Neural crest cell (in vitro differentiated cells): ENCODE data around the gene ERG. TPM values are rescaled to one million over a fixed set of nuclear protein-coding genes. Genes with fewer than 3 reads are reported as not detected.

Experiments used
- DNase-seq: peaks from one replicate; pipeline ENCODE4 v3.0.0; 2021; ENCODE audit warnings: low read depth, mixed read lengths, low spot score
- H3K27ac Mint-ChIP-seq: one replicate; pipeline ENCODE4 v1.8.0; 2021; ENCODE audit warnings: mild to moderate bottlenecking, mixed read lengths; ENCODE audit not compliant: unreplicated experiment
- H3K27me3 Mint-ChIP-seq: 2 replicates; pipeline ENCODE4 v1.8.0; 2021; ENCODE audit warnings: low read depth, mild to moderate bottlenecking, mixed read lengths
- H3K36me3 Mint-ChIP-seq: 2 replicates; pipeline ENCODE4 v1.8.0; 2021; ENCODE audit warnings: low read depth, mild to moderate bottlenecking, mixed read lengths
- H3K4me1 Mint-ChIP-seq: 2 replicates; pipeline ENCODE4 v1.8.0; 2021; ENCODE audit warnings: mixed read lengths
- H3K4me3 Mint-ChIP-seq: one replicate; pipeline ENCODE4 v1.8.0; 2021; ENCODE audit warnings: mild to moderate bottlenecking, mixed read lengths
- H3K9me3 Mint-ChIP-seq: 2 replicates; pipeline ENCODE4 v1.8.0; 2021; ENCODE audit warnings: mixed read lengths
- total RNA-seq: library from RNA; stranded (reverse); gene quantifications from 2 replicates; pipeline ENCODE4 v1.2.1, GENCODE V29; 2021
- TF ChIP-seq, protein P1 (sequence below): fragments of 200-600 bp; sonication (generic); conservative IDR thresholded peaks from 2 replicates; pipeline ENCODE4 v1.5.0; 2021; ENCODE audit warnings: antibody characterized with exemption, mild to moderate bottlenecking

The ERG gene
- total RNA-seq, 1 donor from 2014 or later = 0.19 TPM

DNA sequence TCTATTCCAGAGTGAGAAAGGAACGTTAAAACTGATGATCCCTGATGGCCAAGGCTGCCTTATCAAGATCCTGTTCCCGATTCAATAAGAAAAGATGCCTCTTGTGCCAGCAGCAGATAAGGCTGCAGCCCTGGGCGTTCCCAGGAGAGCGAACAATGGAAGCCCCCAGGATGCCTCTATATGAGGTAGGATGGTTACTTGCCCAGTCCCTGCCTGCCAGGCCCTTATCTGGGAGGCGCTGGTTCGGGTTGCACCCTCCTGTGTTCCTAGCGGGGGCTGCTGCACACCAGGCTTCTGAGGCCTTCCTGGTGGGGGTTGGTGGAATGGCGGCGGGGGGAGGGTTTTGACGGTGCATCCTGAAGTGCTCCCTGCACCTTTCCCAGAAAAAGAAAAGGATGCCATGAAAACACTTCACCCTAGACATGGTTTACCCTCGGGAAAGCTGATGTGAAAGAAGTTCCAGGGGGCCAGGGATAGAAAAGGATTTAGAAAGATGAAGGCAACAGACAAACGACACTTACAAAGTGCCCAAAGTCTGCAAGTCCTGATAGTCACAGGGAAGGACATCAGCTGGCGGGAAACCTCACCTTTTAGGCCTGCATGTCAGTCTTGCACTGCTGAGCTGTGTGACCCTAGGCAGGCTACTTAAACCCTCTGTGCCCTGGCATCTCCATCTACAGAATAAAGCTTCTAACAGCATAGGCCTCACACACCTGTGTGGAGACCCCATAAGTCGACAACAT is 141.2 kb downstream of the ERG start:
- peaks cover 23% of the 10 kb centered on the region for H3K27me3 Mint-ChIP-seq
- DNase-seq = no peak

DNA sequence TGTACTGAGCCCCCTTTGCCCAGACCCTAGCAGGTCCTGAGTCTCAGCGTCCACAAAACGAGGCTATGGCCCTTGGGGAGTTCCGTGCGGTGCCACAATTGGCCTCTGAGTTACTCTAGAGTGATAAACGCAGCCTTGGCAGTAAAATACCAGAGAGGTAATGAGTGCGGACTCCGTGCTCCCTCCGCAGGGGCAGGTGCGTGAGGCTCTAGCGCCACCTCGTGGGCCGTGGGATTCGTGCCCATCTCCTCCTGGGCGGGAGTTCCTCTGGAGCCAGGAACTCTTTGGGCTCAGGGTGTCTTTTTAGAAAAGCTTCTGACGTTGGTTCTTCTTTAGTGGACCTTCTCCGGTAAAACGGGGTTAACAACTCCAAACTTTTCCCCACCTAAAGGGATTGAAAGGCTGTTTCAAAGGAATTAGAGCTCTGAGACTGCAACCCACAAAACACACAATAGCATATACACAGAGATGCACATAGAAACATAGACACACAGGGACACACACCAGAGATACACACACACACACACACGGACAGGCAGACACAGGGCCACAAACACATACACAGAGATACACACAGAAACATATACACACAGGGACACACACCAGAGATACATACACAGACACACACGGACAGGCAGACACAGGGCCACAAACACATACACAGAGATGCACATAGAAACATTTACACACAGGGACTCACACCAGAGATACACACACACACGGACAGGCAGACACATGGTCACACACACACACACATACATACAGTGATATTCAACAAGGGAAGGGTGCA is 142.1 kb downstream of the ERG start:
- TF ChIP-seq, protein P1, sequence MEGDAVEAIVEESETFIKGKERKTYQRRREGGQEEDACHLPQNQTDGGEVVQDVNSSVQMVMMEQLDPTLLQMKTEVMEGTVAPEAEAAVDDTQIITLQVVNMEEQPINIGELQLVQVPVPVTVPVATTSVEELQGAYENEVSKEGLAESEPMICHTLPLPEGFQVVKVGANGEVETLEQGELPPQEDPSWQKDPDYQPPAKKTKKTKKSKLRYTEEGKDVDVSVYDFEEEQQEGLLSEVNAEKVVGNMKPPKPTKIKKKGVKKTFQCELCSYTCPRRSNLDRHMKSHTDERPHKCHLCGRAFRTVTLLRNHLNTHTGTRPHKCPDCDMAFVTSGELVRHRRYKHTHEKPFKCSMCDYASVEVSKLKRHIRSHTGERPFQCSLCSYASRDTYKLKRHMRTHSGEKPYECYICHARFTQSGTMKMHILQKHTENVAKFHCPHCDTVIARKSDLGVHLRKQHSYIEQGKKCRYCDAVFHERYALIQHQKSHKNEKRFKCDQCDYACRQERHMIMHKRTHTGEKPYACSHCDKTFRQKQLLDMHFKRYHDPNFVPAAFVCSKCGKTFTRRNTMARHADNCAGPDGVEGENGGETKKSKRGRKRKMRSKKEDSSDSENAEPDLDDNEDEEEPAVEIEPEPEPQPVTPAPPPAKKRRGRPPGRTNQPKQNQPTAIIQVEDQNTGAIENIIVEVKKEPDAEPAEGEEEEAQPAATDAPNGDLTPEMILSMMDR = peak; percentile 98
- Mint-ChIP-seq H3K4me1 (peaks cover 14% of the 10 kb centered on the region), H3K9me3 (no peaks in the 10 kb centered on the region), H3K27ac (peak overlapping the region; percentile 29), H3K4me3 (no peak overlapping the region), H3K27me3 (peaks cover 22% of the 10 kb centered on the region), H3K36me3 (no peaks in the 10 kb centered on the region)
- DNase-seq = peak; percentile 86

More for the DNA sequence above, 141.2 kb downstream of the ERG start:
- TF ChIP-seq, protein P1 = no peak
- H3K4me1 Mint-ChIP-seq = peaks cover 6% of the 10 kb centered on the region
- no peak overlapping the region for H3K27ac Mint-ChIP-seq
- H3K36me3 Mint-ChIP-seq = no peaks in the 10 kb centered on the region
- H3K4me3 Mint-ChIP-seq = no peak overlapping the region
- no peaks in the 10 kb centered on the region for H3K9me3 Mint-ChIP-seq

DNA sequence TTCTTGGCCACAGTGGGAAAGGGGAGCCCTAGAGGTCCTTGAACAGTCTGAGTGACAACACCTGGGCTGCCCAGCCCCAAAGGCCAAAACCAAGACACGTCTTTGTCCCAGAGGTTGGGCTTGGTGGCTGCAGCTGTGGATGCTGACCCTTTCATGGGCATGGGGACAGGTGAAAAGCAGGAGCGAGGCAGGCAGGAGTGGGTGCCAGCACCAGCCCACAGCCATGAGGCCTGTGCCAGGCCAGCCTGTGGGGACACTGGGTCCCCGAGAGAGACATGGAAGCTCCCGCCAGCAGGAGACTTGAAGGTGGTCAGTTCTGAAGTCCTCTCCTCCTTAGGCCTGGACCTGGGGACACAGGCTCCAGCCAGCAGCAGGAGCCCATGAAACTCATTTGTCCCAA is 142.9 kb downstream of the ERG start:
- no peak overlapping the region for H3K27ac Mint-ChIP-seq
- H3K4me1 Mint-ChIP-seq = peaks cover 18% of the 10 kb centered on the region
- no peak overlapping the region for H3K4me3 Mint-ChIP-seq
- no peaks in the 10 kb centered on the region for H3K36me3 Mint-ChIP-seq
- TF ChIP-seq, protein P1 = no peak
- no peak for DNase-seq
- H3K9me3 Mint-ChIP-seq = no peaks in the 10 kb centered on the region
- peaks cover 20% of the 10 kb centered on the region for H3K27me3 Mint-ChIP-seq

DNA sequence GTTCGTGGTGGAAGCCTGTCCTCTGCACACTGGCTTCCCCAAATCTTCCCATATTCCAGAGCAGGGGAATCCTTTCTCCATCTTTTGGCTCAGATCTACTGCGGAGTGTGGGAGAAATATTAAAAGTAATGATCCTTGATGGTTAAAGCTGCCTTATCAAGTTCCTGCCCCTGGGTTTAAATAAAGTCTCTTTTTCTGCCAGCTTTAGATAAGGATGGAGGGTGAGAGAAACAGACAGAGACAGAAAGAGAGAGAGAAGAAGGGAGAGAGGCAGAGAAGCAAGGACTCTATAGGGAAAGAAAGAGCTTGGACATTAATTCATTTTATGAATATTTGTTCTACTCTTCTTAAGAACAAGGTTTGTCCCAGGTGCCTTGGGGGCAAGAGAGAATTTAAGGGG is 143.5 kb downstream of the ERG start:
- Mint-ChIP-seq H3K9me3 (no peaks in the 10 kb centered on the region), H3K27me3 (peaks cover 18% of the 10 kb centered on the region), H3K4me1 (peaks cover 21% of the 10 kb centered on the region), H3K4me3 (no peak overlapping the region), H3K27ac (no peak overlapping the region), H3K36me3 (no peaks in the 10 kb centered on the region)
- TF ChIP-seq, protein P1 = no peak
- no peak for DNase-seq

DNA sequence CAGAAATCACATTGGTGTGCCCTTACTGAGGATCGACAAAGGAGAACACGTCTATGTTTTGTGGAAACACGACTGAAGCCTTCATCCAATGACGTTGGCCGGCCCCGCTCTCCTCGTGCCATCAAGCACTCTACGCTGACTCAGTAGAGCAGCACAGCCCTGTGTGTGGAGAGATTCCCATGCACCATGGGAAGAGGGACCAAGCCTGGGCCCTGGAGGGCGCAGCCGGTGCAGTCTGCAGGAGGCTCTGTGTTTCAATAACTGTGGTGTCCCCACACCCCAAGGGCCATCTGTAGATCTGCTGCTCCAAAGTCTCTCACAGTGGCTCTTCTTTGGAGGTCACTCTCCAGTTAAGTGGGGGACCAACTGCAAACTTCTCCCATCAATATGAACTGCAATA is 144.0 kb downstream of the ERG start:
- TF ChIP-seq, protein P1 = no peak
- Mint-ChIP-seq H3K27me3 (peaks cover 18% of the 10 kb centered on the region), H3K36me3 (no peaks in the 10 kb centered on the region), H3K4me1 (peaks cover 21% of the 10 kb centered on the region), H3K4me3 (no peak overlapping the region), H3K27ac (no peak overlapping the region), H3K9me3 (no peaks in the 10 kb centered on the region)
- DNase-seq = no peak
